IgD-negative memory B cell (primary cell): ENCODE measurements around the gene NR1H2. TPM values are rescaled to one million over a fixed set of nuclear protein-coding genes. Genes with fewer than 3 reads are reported as not detected.
"Not testable (repeated sequence)": the region's sequence is repeated elsewhere in the genome, so short reads cannot be mapped to it uniquely, and the experiment has no call there.

ENCODE experiments used
- H3K27ac Mint-ChIP-seq, 3 donors: one replicate each; pipeline ENCODE4 v1.8.0; 2020 to 2022; ENCODE audit warnings: mild to moderate bottlenecking in 3 of 3, mixed read lengths in 3 of 3, moderate library complexity in 1 of 3
- H3K27me3 Mint-ChIP-seq: one replicate; pipeline ENCODE4 v1.8.0; 2021; ENCODE audit warnings: mixed read lengths
- H3K36me3 Mint-ChIP-seq: one replicate; pipeline ENCODE4 v1.8.0; 2020; ENCODE audit warnings: mild to moderate bottlenecking, mixed read lengths
- H3K4me1 Mint-ChIP-seq, 3 donors: one replicate each; pipeline ENCODE4 v1.8.0; 2020 to 2022; ENCODE audit warnings: mixed read lengths in 3 of 3, mild to moderate bottlenecking in 1 of 3
- H3K4me3 Mint-ChIP-seq, 4 donors: one replicate each; pipeline ENCODE4 v1.8.0; 2020 to 2022; ENCODE audit warnings: mild to moderate bottlenecking in 4 of 4, mixed read lengths in 4 of 4, moderate library complexity in 3 of 4
- H3K9me3 Mint-ChIP-seq, 3 donors: one replicate each; pipeline ENCODE4 v1.8.0; 2020 to 2021; ENCODE audit warnings: mixed read lengths in 3 of 3, mild to moderate bottlenecking in 1 of 3
- polyA plus RNA-seq: library from polyadenylated mRNA; unstranded; fragments of 300-500 nt; fragmentation: Illumina TruSeq; gene quantifications from one replicate; pipeline ENCODE4 v1.2.3, GENCODE V29; 2021

Gene NR1H2
- polyA plus RNA-seq, 1 donor from 2014 or later = 130 TPM

GRCh38 chr19:50379602-50380001 is 3.3 kb downstream of the NR1H2 start:
- peak overlapping the region in 1 of 4 donors; percentile 70 for H3K4me3 Mint-ChIP-seq

GRCh38 chr19:50380137-50380536 is 3.9 kb downstream of the NR1H2 start:
- Mint-ChIP-seq H3K27me3 (peaks cover 2% of the 10 kb centered on the region), H3K4me1 (peaks cover 14 to 26% (median 18%) of the 10 kb centered on the region in 3 donors), H3K9me3 (no peaks in the 10 kb centered on the region), H3K36me3 (peaks cover 2% of the 10 kb centered on the region), H3K4me3 (peak overlapping the region in 2 of 4 donors; percentile 70 to 86), H3K27ac (peak overlapping the region in 1 of 3 donors; percentile 96)

More at GRCh38 chr19:50379602-50380001, 3.3 kb downstream of the NR1H2 start:
- Mint-ChIP-seq H3K27ac (peak overlapping the region in 2 of 3 donors; percentile 90 to 96), H3K36me3 (peaks cover 2% of the 10 kb centered on the region), H3K4me1 (peaks cover 9 to 21% (median 13%) of the 10 kb centered on the region in 3 donors), H3K27me3 (no peaks in the 10 kb centered on the region), H3K9me3 (no peaks in the 10 kb centered on the region)

GRCh38 chr19:50380751-50381151 is 4.5 kb downstream of the NR1H2 start:
- no peak overlapping the region for H3K4me3 Mint-ChIP-seq
- H3K36me3 Mint-ChIP-seq = peaks cover 2% of the 10 kb centered on the region
- H3K27me3 Mint-ChIP-seq = peaks cover 2% of the 10 kb centered on the region
- peaks cover 14 to 28% (median 20%) of the 10 kb centered on the region in 3 donors for H3K4me1 Mint-ChIP-seq
- H3K27ac Mint-ChIP-seq = peak overlapping the region in 1 of 3 donors; percentile 93
- H3K9me3 Mint-ChIP-seq = no peaks in the 10 kb centered on the region

GRCh38 chr19:50381881-50382729 is 5.8 kb downstream of the NR1H2 start:
- H3K4me3 Mint-ChIP-seq = peak overlapping the region in 2 of 4 donors; percentile 25 to 76
- H3K9me3 Mint-ChIP-seq = no peaks in the 10 kb centered on the region
- peaks cover 4% of the 10 kb centered on the region for H3K36me3 Mint-ChIP-seq
- H3K27me3 Mint-ChIP-seq = peaks cover 2% of the 10 kb centered on the region
- peak overlapping the region in 1 of 3 donors; percentile 93 for H3K27ac Mint-ChIP-seq
- H3K4me1 Mint-ChIP-seq = peaks cover 10 to 27% (median 17%) of the 10 kb centered on the region in 3 donors

- H3K9me3 Mint-ChIP-seq = no peaks in the 10 kb centered on the region
- H3K4me1 Mint-ChIP-seq = peaks cover 10 to 21% (median 16%) of the 10 kb centered on the region in 3 donors
- H3K27me3 Mint-ChIP-seq = peaks cover 2% of the 10 kb centered on the region
- H3K4me3 Mint-ChIP-seq = peak overlapping the region; percentile 76 to 98 (median 94)
- H3K27ac Mint-ChIP-seq = peak overlapping the region; percentile 93 to 97 (median 95)
- peaks cover 4% of the 10 kb centered on the region for H3K36me3 Mint-ChIP-seq
Measured at GRCh38 chr19:50383001-50383851, 7.0 kb downstream of the NR1H2 start.

GRCh38 chr19:50383852-50384684 is 7.8 kb downstream of the NR1H2 start, which contains the start of gene POLD1:
POLD1 (plus strand) TSS chr19:50384347; CDS start chr19:50398852, 14,505 bp downstream.
- peak within 1 kb of the TSS; percentile 93 to 97 (median 95) for H3K27ac Mint-ChIP-seq
- peaks cover 2% of the 10 kb centered on the region for H3K27me3 Mint-ChIP-seq
- peaks cover 8 to 21% (median 16%) of the 10 kb centered on the region in 3 donors for H3K4me1 Mint-ChIP-seq
- H3K36me3 Mint-ChIP-seq = peaks cover 4% of the 10 kb centered on the region
- peak within 1 kb of the TSS; percentile 76 to 98 (median 94) for H3K4me3 Mint-ChIP-seq
- H3K9me3 Mint-ChIP-seq = no peaks in the 10 kb centered on the region

- H3K9me3 Mint-ChIP-seq = no peaks in the 10 kb centered on the region
- H3K27ac Mint-ChIP-seq = peak overlapping the region; percentile 93 to 97 (median 95)
- H3K27me3 Mint-ChIP-seq = peaks cover 2% of the 10 kb centered on the region
- peak overlapping the region; percentile 76 to 98 (median 94) for H3K4me3 Mint-ChIP-seq
- H3K36me3 Mint-ChIP-seq = peaks cover 2% of the 10 kb centered on the region
- H3K4me1 Mint-ChIP-seq = peaks cover 6 to 21% (median 16%) of the 10 kb centered on the region in 3 donors
Measured at GRCh38 chr19:50384685-50385535, 8.7 kb downstream of the NR1H2 start.

- Mint-ChIP-seq H3K4me3 (peak overlapping the region in 1 of 4 donors; percentile 88), H3K27me3 (peaks cover 2% of the 10 kb centered on the region), H3K9me3 (no peaks in the 10 kb centered on the region), H3K36me3 (peaks cover 4% of the 10 kb centered on the region), H3K4me1 (peaks cover 6 to 21% (median 16%) of the 10 kb centered on the region in 3 donors), H3K27ac (peak overlapping the region in 1 of 3 donors; percentile 79)
Measured at GRCh38 chr19:50387176-50387867, 11.1 kb downstream of the NR1H2 start.

- Mint-ChIP-seq H3K9me3 (no peaks in the 10 kb centered on the region), H3K4me1 (peaks cover 6 to 21% (median 16%) of the 10 kb centered on the region in 3 donors), H3K36me3 (peaks cover 5% of the 10 kb centered on the region), H3K27ac (peak overlapping the region in 1 of 3 donors; percentile 79), H3K27me3 (peaks cover 2% of the 10 kb centered on the region), H3K4me3 (peak overlapping the region in 1 of 4 donors; percentile 88)
Measured at GRCh38 chr19:50387868-50388245, 11.6 kb downstream of the NR1H2 start.

GRCh38 chr19:50390295-50390694 is 14.0 kb downstream of the NR1H2 start:
- not testable (repeated sequence) for H3K27ac Mint-ChIP-seq, H3K4me1 Mint-ChIP-seq, H3K36me3 Mint-ChIP-seq, H3K9me3 Mint-ChIP-seq, H3K27me3 Mint-ChIP-seq, H3K4me3 Mint-ChIP-seq

- not testable (repeated sequence) for H3K27ac Mint-ChIP-seq, H3K27me3 Mint-ChIP-seq, H3K4me1 Mint-ChIP-seq, H3K4me3 Mint-ChIP-seq, H3K9me3 Mint-ChIP-seq, H3K36me3 Mint-ChIP-seq
Measured at GRCh38 chr19:50390952-50391351, 14.7 kb downstream of the NR1H2 start.

- no peak overlapping the region for H3K4me3 Mint-ChIP-seq
Measured at GRCh38 chr19:50392759-50393158, 16.5 kb downstream of the NR1H2 start.

GRCh38 chr19:50393589-50393988 is 17.3 kb downstream of the NR1H2 start:
- H3K9me3 Mint-ChIP-seq = no peaks in the 10 kb centered on the region
- H3K36me3 Mint-ChIP-seq = peaks cover 8% of the 10 kb centered on the region
- H3K4me1 Mint-ChIP-seq = peaks cover 0 to 4% (median 4%) of the 10 kb centered on the region in 3 donors
- no peaks in the 10 kb centered on the region for H3K27me3 Mint-ChIP-seq
- no peak overlapping the region for H3K4me3 Mint-ChIP-seq
- H3K27ac Mint-ChIP-seq = peak overlapping the region in 1 of 3 donors; percentile 47

More at GRCh38 chr19:50392759-50393158, 16.5 kb downstream of the NR1H2 start:
- Mint-ChIP-seq H3K9me3 (no peaks in the 10 kb centered on the region), H3K36me3 (peaks cover 8% of the 10 kb centered on the region), H3K4me1 (peaks cover 0 to 4% (median 4%) of the 10 kb centered on the region in 3 donors), H3K27ac (no peak overlapping the region), H3K27me3 (no peaks in the 10 kb centered on the region)
